T-helper 9 cell (primary cell): ENCODE measurements around the gene SPAAR.
A peak's percentile ranks its signal among the peaks of the same experiment; 100 is the strongest.
"Not testable (repeated sequence)": the region's sequence is repeated elsewhere in the genome, so short reads cannot be mapped to it uniquely, and the experiment has no call there.

Experiments
- DNase-seq: peaks from one replicate; pipeline ENCODE4 v3.0.0-alpha.2; 2020

Gene SPAAR

GRCh38 chr9:35905051-35905781, 4.1 kb upstream of the SPAAR start:
- no peak for DNase-seq

- no peak for DNase-seq
Measured at GRCh38 chr9:35905912-35906679, 3.2 kb upstream of the SPAAR start, which contains the start of gene HRCT1. Gene HRCT1 (plus strand): TSS chr9:35906202. CDS start chr9:35906288, 86 bp downstream.

GRCh38 chr9:35906923-35907699, 2.2 kb upstream of the SPAAR start:
- no peak for DNase-seq

- DNase-seq: no peak
Measured at GRCh38 chr9:35907711-35908503, 1.4 kb upstream of the SPAAR start.

GRCh38 chr9:35908504-35909125, 675 bp upstream of the SPAAR start:
- DNase-seq: no peak

GRCh38 chr9:35909687-35910612, 660 bp downstream of the SPAAR start:
- DNase-seq: no peak

GRCh38 chr9:35910613-35911359, 1.5 kb downstream of the SPAAR start:
- DNase-seq: peak; percentile 23

- DNase-seq: no peak
Measured at GRCh38 chr9:35911690-35912089, 2.4 kb downstream of the SPAAR start.

- no peak for DNase-seq
Measured at GRCh38 chr9:35912791-35913400, 3.6 kb downstream of the SPAAR start.

GRCh38 chr9:35913429-35913828, 4.1 kb downstream of the SPAAR start:
- not testable (repeated sequence) for DNase-seq

GRCh38 chr9:35914301-35914807, 5.1 kb downstream of the SPAAR start:
- no peak for DNase-seq

- DNase-seq: no peak
Measured at GRCh38 chr9:35915681-35916294, 6.5 kb downstream of the SPAAR start.

- no peak for DNase-seq
Measured at GRCh38 chr9:35917261-35917660, 8.0 kb downstream of the SPAAR start.

GRCh38 chr9:35918780-35919179, 9.5 kb downstream of the SPAAR start:
- no peak for DNase-seq

- DNase-seq: no peak
Measured at GRCh38 chr9:35919212-35920008, 10.1 kb downstream of the SPAAR start.

- DNase-seq: no peak
Measured at GRCh38 chr9:35920051-35920620, 10.8 kb downstream of the SPAAR start.

GRCh38 chr9:35923598-35923926, 14.3 kb downstream of the SPAAR start:
- no peak for DNase-seq
